SK-N-SH (cell line): ENCODE data around the gene GALNTL6. TPM values are rescaled to one million over a fixed set of nuclear protein-coding genes. Genes with fewer than 3 reads are reported as not detected.

Experiments used
- CTCF ChIA-PET: fragments of 300-600, 350-600 bp; formaldehyde crosslinking; extraction: SDS; loops from one replicate; lab custom pipeline; 2021; lab: Yijun Ruan, JAX
- POLR2A ChIA-PET: fragments of 350-600 bp; sonication (Branson Sonifier 250); formaldehyde crosslinking; extraction: SDS; loops from one replicate; lab custom pipeline; 2020; ENCODE audit warnings: antibody characterized with exemption, inconsistent platforms; lab: Yijun Ruan, JAX
- DNase-seq: peaks from one replicate; pipeline ENCODE4 v3.0.0; 2012
- H2AFZ ChIP-seq: fragments of 200-600 bp; sonication (generic); 2 replicates; pipeline ENCODE4 v1.8.1; 2016; ENCODE audit warnings: antibody characterized with exemption, mild to moderate bottlenecking, low read depth
- H3F3A ChIP-seq: fragments of 200-600 bp; sonication (generic); replicated peaks from 2 replicates; pipeline ENCODE3; 2016; ENCODE audit warnings: antibody characterized with exemption, mild to moderate bottlenecking; ENCODE audit not compliant: insufficient read depth
- H3K27ac ChIP-seq, 2 experiments: fragments of 200-500 bp in 1 of 2; fragments of 200-600 bp in 1 of 2; sonication (Bioruptor generic) in 1 of 2; sonication (generic), shearing (Covaris generic) in 1 of 2; 2 replicates each; pipeline versions ENCODE4 v1.5.1 to v1.6.1; 2014 to 2016; ENCODE audit warnings: low read depth in 2 of 2, inconsistent platforms in 1 of 2, low read length in 1 of 2, mild to moderate bottlenecking in 1 of 2, mixed read lengths in 1 of 2
- H3K27me3 ChIP-seq: fragments of 200-600 bp; sonication (generic), shearing (Covaris generic); 2 replicates; pipeline ENCODE4 v1.6.1; 2016; ENCODE audit warnings: mixed run types; ENCODE audit not compliant: insufficient read depth
- H3K36me3 ChIP-seq, 2 experiments: fragments of 200-500 bp in 1 of 2; fragments of 200-600 bp in 1 of 2; sonication (Bioruptor generic) in 1 of 2; sonication (generic) in 1 of 2; replicated peaks in 1 of 2; 2 replicates each; pipeline versions ENCODE3 to v1.5.1; 2014 to 2016; ENCODE audit warnings: low read length in 1 of 2, mild to moderate bottlenecking in 1 of 2; ENCODE audit not compliant: insufficient read depth in 2 of 2, control insufficient read depth in 1 of 2
- H3K4me1 ChIP-seq, 2 experiments: fragments of 200-500 bp in 1 of 2; fragments of 200-600 bp in 1 of 2; sonication (Bioruptor generic) in 1 of 2; sonication (generic), shearing (Covaris generic) in 1 of 2; 2 replicates each; pipeline versions ENCODE4 v1.5.1 to v1.6.1; 2014 to 2016; ENCODE audit warnings: low read depth in 1 of 2, low read length in 1 of 2, mixed run types in 1 of 2; ENCODE audit not compliant: insufficient read depth in 2 of 2, control insufficient read depth in 1 of 2
- H3K4me2 ChIP-seq: fragments of 200-600 bp; sonication (generic), shearing (Covaris generic); 2 replicates; pipeline ENCODE4 v1.6.1; 2017; ENCODE audit warnings: mixed run types
- H3K4me3 ChIP-seq, 2 experiments: fragments of 200-500 bp in 1 of 2; fragments of 200-600 bp in 1 of 2; sonication (Bioruptor generic) in 1 of 2; sonication (generic), shearing (Covaris generic) in 1 of 2; 2 replicates each; pipeline versions ENCODE4 v1.5.1 to v1.8.1; 2014 to 2016; ENCODE audit warnings: low read depth in 2 of 2, inconsistent platforms in 1 of 2, low read length in 1 of 2, mild to moderate bottlenecking in 1 of 2, mixed read lengths in 1 of 2, moderate library complexity in 1 of 2
- H3K79me2 ChIP-seq: fragments of 200-600 bp; sonication (generic); 2 replicates; pipeline ENCODE4 v1.8.1; 2017; ENCODE audit warnings: mild to moderate bottlenecking; ENCODE audit not compliant: insufficient read depth
- H3K9ac ChIP-seq: fragments of 200-600 bp; sonication (generic); 2 replicates; pipeline ENCODE4 v1.6.1; 2017; ENCODE audit warnings: mixed run types
- H3K9me2 ChIP-seq: fragments of 200-600 bp; sonication (generic); 2 replicates; pipeline ENCODE4 v1.6.1; 2017; ENCODE audit warnings: mixed run types
- H3K9me3 ChIP-seq: fragments of 200-600 bp; sonication (generic); 2 replicates; pipeline ENCODE4 v1.6.1; 2017; ENCODE audit warnings: mixed run types, mild to moderate bottlenecking, moderate library complexity
- H4K20me1 ChIP-seq: fragments of 200-600 bp; sonication (generic); 2 replicates; pipeline ENCODE4 v1.6.1; 2017; ENCODE audit warnings: mild to moderate bottlenecking, mixed run types; ENCODE audit not compliant: insufficient read depth
- CTCF ChIP-seq: fragments of 200-600 bp; sonication (generic); IDR thresholded peaks from 2 replicates; pipeline ENCODE4 v1.6.1; 2017; ENCODE audit warnings: antibody characterized with exemption, mild to moderate bottlenecking, moderate library complexity
- EP300 ChIP-seq, 2 experiments: IDR thresholded peaks; 2 replicates each; pipeline versions ENCODE4 v1.4.0 to v1.6.1; 2012; ENCODE audit warnings: borderline replicate concordance in 1 of 2, low read depth in 1 of 2, low read length in 1 of 2
- EZH2phosphoT487 ChIP-seq: fragments of 200-600 bp; sonication (generic); IDR thresholded peaks from 2 replicates; pipeline ENCODE4 v1.6.1; 2017; ENCODE audit warnings: low read depth, mixed run types, mild to moderate bottlenecking, antibody characterized with exemption, moderate library complexity, borderline replicate concordance
- FOXM1 ChIP-seq: IDR thresholded peaks from 2 replicates; pipeline ENCODE4 v1.4.0; 2012; ENCODE audit warnings: low read depth, mild to moderate bottlenecking
- GABPA ChIP-seq: IDR thresholded peaks from 2 replicates; pipeline ENCODE4 v1.4.0; 2012; ENCODE audit warnings: low read depth, mild to moderate bottlenecking
- IRF3 ChIP-seq: fragments of 150-350 bp; IDR thresholded peaks from 2 replicates; pipeline ENCODE4 v1.6.1; 2016; ENCODE audit warnings: mild to moderate bottlenecking, low read depth, low read length
- JUND ChIP-seq: IDR thresholded peaks from 2 replicates; pipeline ENCODE4 v1.4.0; 2012
- MAX ChIP-seq: IDR thresholded peaks from 2 replicates; pipeline ENCODE4 v1.4.0; 2012; ENCODE audit warnings: low read depth
- MEF2A ChIP-seq: IDR thresholded peaks from 2 replicates; pipeline ENCODE4 v1.4.0; 2012; ENCODE audit warnings: low read depth, borderline replicate concordance
- NFIC ChIP-seq: IDR thresholded peaks from 2 replicates; pipeline ENCODE4 v1.4.0; 2012; ENCODE audit warnings: borderline replicate concordance
- POLR2AphosphoS5 ChIP-seq: IDR thresholded peaks from 2 replicates; pipeline ENCODE4 v1.6.1; 2012; ENCODE audit warnings: low read depth, low read length
- RAD21 ChIP-seq: IDR thresholded peaks from 2 replicates; pipeline ENCODE4 v1.6.1; 2012; ENCODE audit warnings: mild to moderate bottlenecking, low read length
- REST ChIP-seq: IDR thresholded peaks from 2 replicates; pipeline ENCODE4 v1.6.1; 2012; ENCODE audit warnings: mild to moderate bottlenecking, low read depth, low read length, moderate library complexity
- RFX5 ChIP-seq: IDR thresholded peaks from 2 replicates; pipeline ENCODE4 v1.6.1; 2012; ENCODE audit warnings: mild to moderate bottlenecking, improper control_type of control experiment, low read length
- TAF1 ChIP-seq: IDR thresholded peaks from 2 replicates; pipeline ENCODE4 v1.6.1; 2012; ENCODE audit warnings: low read depth, mild to moderate bottlenecking, low read length, moderate library complexity, borderline replicate concordance
- TEAD4 ChIP-seq: IDR thresholded peaks from 2 replicates; pipeline ENCODE4 v1.4.0; 2012; ENCODE audit warnings: mild to moderate bottlenecking, borderline replicate concordance; ENCODE audit not compliant: insufficient read depth
- USF1 ChIP-seq: IDR thresholded peaks from 2 replicates; pipeline ENCODE4 v1.4.0; 2012; ENCODE audit warnings: low read depth, borderline replicate concordance
- USF2 ChIP-seq: fragments of 150-350 bp; IDR thresholded peaks from 2 replicates; pipeline ENCODE4 v1.6.1; 2017; ENCODE audit warnings: antibody characterized with exemption, low read length, low read depth, borderline replicate concordance
- polyA plus RNA-seq, 3 experiments: library from polyadenylated mRNA; depleted of rRNA; stranded (reverse); fragments of >200 nt; gene quantifications; 2 replicates each; pipeline ENCODE4 v1.2.3, GENCODE V29; 2012

Gene GALNTL6
- polyA plus RNA-seq, 1 of the 3 experiments (the other 2 are of a cell fraction) = 0.07 TPM

GRCh38 chr4:172514011-172514410, 700.8 kb downstream of the GALNTL6 start:
- Histone ChIP-seq H3K36me3 (no peaks in the 10 kb centered on the region), H3K27me3 (no peaks in the 10 kb centered on the region), H4K20me1 (no peaks in the 10 kb centered on the region), H3K9me3 (no peaks in the 10 kb centered on the region), H3F3A (no peaks in the 10 kb centered on the region), H3K27ac (no peak overlapping the region), H2AFZ (no peak overlapping the region), H3K4me3 (no peak overlapping the region), H3K9me2 (no peaks in the 10 kb centered on the region), H3K4me1 (no peaks in the 10 kb centered on the region), H3K9ac (no peak overlapping the region), H3K79me2 (no peaks in the 10 kb centered on the region), H3K4me2 (no peak overlapping the region)
- TF ChIP-seq MAX (no peak), POLR2AphosphoS5 (no peak), USF2 (no peak), RAD21 (no peak), EZH2phosphoT487 (no peak), USF1 (no peak), JUND (no peak), REST (no peak), IRF3 (no peak), TEAD4 (no peak), TAF1 (no peak), NFIC (no peak), EP300 (IDR thresholded peaks at IDR 0.05; ENCODE audit: borderline replicate concordance in 1 of 2, low read depth in 1 of 2, low read length in 1 of 2) (no peak), RFX5 (no peak), FOXM1 (no peak), GABPA (no peak), MEF2A (no peak), CTCF (no peak)
- no peak for DNase-seq
- ChIA-PET POLR2A (no interaction called here), CTCF (interaction anchor here (0.8 to 1.3 kb wide), 3 partner anchors 11 to 34 kb away, joined by 3 to 4 read pairs (median 4); no protein-coding TSS in a partner anchor)
